Thymus (tissue), 11 donors: ENCODE data around the gene ZBTB20. TPM values are rescaled to one million over a fixed set of nuclear protein-coding genes. Genes with fewer than 3 reads are reported as not detected.

Experiments used
- DNase-seq, 9 donors: peaks; one replicate each; pipeline ENCODE4 v3.0.0-alpha.2; 2013; ENCODE audit warnings: low spot score in 9 of 9, low read depth in 6 of 9, missing footprints in 1 of 9
- H3K27ac ChIP-seq, 2 donors: one replicate each; pipeline ENCODE4 v1.5.1; 2013; ENCODE audit warnings: control low read depth in 1 of 2, low read depth in 1 of 2, low read length in 1 of 2, mild to moderate bottlenecking in 1 of 2, moderate library complexity in 1 of 2
- H3K27me3 ChIP-seq, 2 donors: one replicate each; pipeline ENCODE4 v1.5.1; 2013; ENCODE audit warnings: low read length in 1 of 2; ENCODE audit not compliant: control insufficient read depth in 2 of 2, insufficient read depth in 1 of 2
- H3K36me3 ChIP-seq, 2 donors: one replicate each; pipeline ENCODE4 v1.5.1; 2013; ENCODE audit warnings: low read length in 1 of 2, mild to moderate bottlenecking in 1 of 2, moderate library complexity in 1 of 2; ENCODE audit not compliant: control insufficient read depth in 2 of 2, insufficient read depth in 2 of 2
- H3K4me1 ChIP-seq, 2 donors: one replicate each; pipeline ENCODE4 v1.5.1; 2013; ENCODE audit warnings: low read length in 2 of 2; ENCODE audit not compliant: control insufficient read depth in 2 of 2, insufficient read depth in 2 of 2
- H3K4me3 ChIP-seq, 2 donors: one replicate each; pipeline ENCODE4 v1.5.1; 2013; ENCODE audit warnings: low read length in 2 of 2, control low read depth in 1 of 2, mild to moderate bottlenecking in 1 of 2
- H3K9me3 ChIP-seq, 2 donors: one replicate each; pipeline ENCODE4 v1.5.1; 2013; ENCODE audit warnings: low read length in 1 of 2, mild to moderate bottlenecking in 1 of 2; ENCODE audit not compliant: control insufficient read depth in 2 of 2, insufficient read depth in 1 of 2
- WGBS: extraction: QIAGEN DNeasy Blood & Tissue Kit; methylation state at CpG from one replicate; pipeline ENCODE4 v1.1.7; 2013; 5-methylcytosine and 5-hydroxymethylcytosine counted together
- polyA plus RNA-seq: library from polyadenylated mRNA; stranded (reverse); fragments of 200-250 nt; gene quantifications from one replicate; pipeline ENCODE4 v1.2.3, GENCODE V29; 2013
- total RNA-seq: library from RNA; stranded (reverse); fragments of 120-200 nt; gene quantifications from one replicate; pipeline ENCODE4 v1.2.4, GENCODE V29; 2013
- donor health status: healthy.

ZBTB20 gene
- total and polyA plus RNA-seq, 2 donors = 1.2 to 8.9 TPM

DNA sequence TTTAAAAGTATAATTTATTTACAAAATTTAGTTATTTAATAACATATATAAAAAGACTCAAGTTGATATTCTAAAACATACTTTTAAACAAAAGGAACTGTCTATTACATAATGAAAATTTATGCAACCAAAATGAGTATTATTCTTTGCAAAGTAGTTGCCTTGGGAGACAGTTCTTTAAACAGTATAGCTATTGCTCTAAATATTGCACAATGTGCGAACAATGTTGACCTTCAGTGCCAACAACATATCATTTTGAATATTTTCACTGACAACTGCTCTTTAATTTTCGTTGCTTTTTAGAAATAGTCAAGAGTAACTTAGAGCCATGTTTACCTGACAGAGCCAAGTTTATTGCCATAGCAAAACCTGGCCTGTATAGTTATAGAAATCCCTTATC lies 124.9 kb downstream of the ZBTB20 start:
- H3K4me3 ChIP-seq = no peak overlapping the region
- DNase-seq = no peak
- no peaks in the 10 kb centered on the region for H3K4me1 ChIP-seq
- no peak overlapping the region for H3K27ac ChIP-seq
- 94% methylated on average over 2 of the region's 2 CpGs for WGBS
- no peaks in the 10 kb centered on the region for H3K36me3 ChIP-seq
- H3K27me3 ChIP-seq = no peaks in the 10 kb centered on the region
- H3K9me3 ChIP-seq = no peaks in the 10 kb centered on the region

DNA sequence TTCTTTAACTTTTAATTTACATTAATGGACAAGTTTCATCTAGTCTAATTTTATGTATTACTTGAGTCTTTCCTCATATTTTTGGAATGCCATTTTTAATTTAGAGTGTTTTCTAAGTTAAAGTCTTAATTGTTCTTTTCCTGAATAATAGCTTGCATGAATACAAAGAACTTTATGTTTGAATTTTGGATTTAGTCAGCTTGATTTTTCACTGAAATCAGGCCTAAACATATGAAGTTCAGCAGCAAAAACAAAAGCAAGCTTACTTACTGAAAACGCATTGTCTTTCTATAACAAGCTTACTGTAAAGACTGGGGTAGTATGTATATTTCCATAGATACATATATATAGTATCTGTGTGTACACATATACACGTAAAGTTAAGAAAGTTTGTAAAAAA lies 126.0 kb downstream of the ZBTB20 start:
- 98% methylated on average over 2 of the region's 2 CpGs for WGBS
- H3K4me1 ChIP-seq = no peaks in the 10 kb centered on the region
- H3K27ac ChIP-seq = no peak overlapping the region
- no peak for DNase-seq
- H3K9me3 ChIP-seq = no peaks in the 10 kb centered on the region
- no peaks in the 10 kb centered on the region for H3K36me3 ChIP-seq
- no peak overlapping the region for H3K4me3 ChIP-seq
- no peaks in the 10 kb centered on the region for H3K27me3 ChIP-seq

GRCh38 chr3:115019900-115020299 lies 127.2 kb downstream of the ZBTB20 start:
- H3K4me3 ChIP-seq = no peak overlapping the region
- 87% methylated on average over 1 of the region's 1 CpG for WGBS
- no peak for DNase-seq
- no peaks in the 10 kb centered on the region for H3K9me3 ChIP-seq
- no peak overlapping the region for H3K27ac ChIP-seq
- H3K4me1 ChIP-seq = no peaks in the 10 kb centered on the region
- H3K27me3 ChIP-seq = no peaks in the 10 kb centered on the region
- no peaks in the 10 kb centered on the region for H3K36me3 ChIP-seq

DNA sequence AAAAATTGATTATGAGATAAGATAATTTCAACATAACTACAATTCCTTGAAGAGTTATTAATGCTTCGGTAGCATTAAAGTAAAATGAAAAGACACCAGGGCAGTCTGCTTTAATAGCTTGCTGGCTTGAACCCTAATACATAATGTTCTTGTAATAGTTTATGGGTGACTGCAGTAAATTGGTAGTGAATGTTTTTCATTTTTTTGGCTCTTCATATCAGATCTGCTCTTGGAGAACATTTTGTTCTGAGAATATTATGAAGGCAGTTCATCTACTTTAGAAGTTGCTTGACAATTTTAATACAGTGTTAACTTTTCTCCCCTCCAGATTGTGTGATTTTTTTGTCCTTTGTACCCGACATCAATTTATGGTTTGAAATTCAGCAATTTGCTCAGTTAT lies 128.4 kb downstream of the ZBTB20 start:
- H3K4me3 ChIP-seq = no peak overlapping the region
- no peaks in the 10 kb centered on the region for H3K36me3 ChIP-seq
- H3K27ac ChIP-seq = no peak overlapping the region
- no peaks in the 10 kb centered on the region for H3K4me1 ChIP-seq
- 94% methylated on average over 2 of the region's 2 CpGs for WGBS
- no peak for DNase-seq
- H3K27me3 ChIP-seq = no peaks in the 10 kb centered on the region
- no peaks in the 10 kb centered on the region for H3K9me3 ChIP-seq

- no peaks in the 10 kb centered on the region for H3K9me3 ChIP-seq
- no peaks in the 10 kb centered on the region for H3K27me3 ChIP-seq
- no peak overlapping the region for H3K4me3 ChIP-seq
- WGBS = 97% methylated on average over 1 of the region's 1 CpG
- no peak overlapping the region for H3K27ac ChIP-seq
- no peaks in the 10 kb centered on the region for H3K36me3 ChIP-seq
- no peak for DNase-seq
- no peaks in the 10 kb centered on the region for H3K4me1 ChIP-seq
Measured at GRCh38 chr3:115007966-115008365, 139.1 kb downstream of the ZBTB20 start.

DNA sequence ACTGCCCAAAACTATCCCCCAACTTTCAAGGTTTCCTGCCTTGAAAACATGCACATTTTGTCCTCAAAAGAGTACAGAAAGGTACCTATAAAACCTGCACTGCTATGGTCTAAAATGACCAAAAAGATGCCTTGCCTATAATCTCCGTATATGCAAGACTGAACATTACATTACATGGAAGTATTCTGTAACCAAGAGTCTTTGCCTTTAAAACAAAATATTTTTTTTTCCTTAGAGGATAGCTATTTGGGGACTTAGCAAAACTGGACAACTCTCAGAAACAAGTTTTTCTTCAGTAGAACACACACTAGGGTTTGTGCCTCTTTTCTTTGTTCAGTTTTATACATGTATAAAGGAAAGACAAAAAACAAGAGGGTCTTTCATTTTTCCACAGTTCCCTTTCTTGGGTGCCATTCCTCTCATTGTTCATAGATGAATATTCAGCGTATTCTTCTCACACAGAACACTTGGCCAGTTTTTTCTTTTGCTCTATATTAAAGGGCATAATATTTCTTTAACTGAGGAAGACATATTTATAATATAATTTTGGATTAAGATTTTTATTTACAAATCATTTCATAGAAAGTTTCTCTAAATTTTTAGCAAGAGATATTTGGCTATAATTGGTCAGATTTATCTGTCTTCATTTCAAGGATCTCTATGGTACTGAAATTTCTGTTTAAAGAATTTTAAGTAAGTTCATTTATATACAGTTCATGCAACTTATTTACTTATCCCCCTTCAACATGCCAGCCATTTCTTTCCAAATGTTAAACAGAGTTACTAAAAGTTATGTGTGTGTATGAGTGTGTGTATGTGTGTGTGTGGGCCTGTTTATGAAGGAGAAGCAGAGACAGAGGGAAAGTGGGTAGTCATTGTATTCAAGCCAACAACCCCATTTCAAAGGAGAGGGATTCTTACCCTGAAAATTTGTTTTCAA lies 142.6 kb downstream of the ZBTB20 start:
- no peak for DNase-seq
- no peaks in the 10 kb centered on the region for H3K36me3 ChIP-seq
- H3K9me3 ChIP-seq = no peaks in the 10 kb centered on the region
- WGBS = 97% methylated on average over 2 of the region's 2 CpGs
- no peaks in the 10 kb centered on the region for H3K27me3 ChIP-seq
- no peaks in the 10 kb centered on the region for H3K4me1 ChIP-seq
- no peak overlapping the region for H3K4me3 ChIP-seq
- no peak overlapping the region for H3K27ac ChIP-seq

GRCh38 chr3:114998971-114999579 lies 148.0 kb downstream of the ZBTB20 start:
- H3K27me3 ChIP-seq = no peaks in the 10 kb centered on the region
- H3K36me3 ChIP-seq = no peaks in the 10 kb centered on the region
- DNase-seq = no peak
- WGBS = 98% methylated on average over 2 of the region's 2 CpGs
- no peaks in the 10 kb centered on the region for H3K9me3 ChIP-seq
- H3K4me3 ChIP-seq = no peak overlapping the region
- no peaks in the 10 kb centered on the region for H3K4me1 ChIP-seq
- H3K27ac ChIP-seq = no peak overlapping the region

DNA sequence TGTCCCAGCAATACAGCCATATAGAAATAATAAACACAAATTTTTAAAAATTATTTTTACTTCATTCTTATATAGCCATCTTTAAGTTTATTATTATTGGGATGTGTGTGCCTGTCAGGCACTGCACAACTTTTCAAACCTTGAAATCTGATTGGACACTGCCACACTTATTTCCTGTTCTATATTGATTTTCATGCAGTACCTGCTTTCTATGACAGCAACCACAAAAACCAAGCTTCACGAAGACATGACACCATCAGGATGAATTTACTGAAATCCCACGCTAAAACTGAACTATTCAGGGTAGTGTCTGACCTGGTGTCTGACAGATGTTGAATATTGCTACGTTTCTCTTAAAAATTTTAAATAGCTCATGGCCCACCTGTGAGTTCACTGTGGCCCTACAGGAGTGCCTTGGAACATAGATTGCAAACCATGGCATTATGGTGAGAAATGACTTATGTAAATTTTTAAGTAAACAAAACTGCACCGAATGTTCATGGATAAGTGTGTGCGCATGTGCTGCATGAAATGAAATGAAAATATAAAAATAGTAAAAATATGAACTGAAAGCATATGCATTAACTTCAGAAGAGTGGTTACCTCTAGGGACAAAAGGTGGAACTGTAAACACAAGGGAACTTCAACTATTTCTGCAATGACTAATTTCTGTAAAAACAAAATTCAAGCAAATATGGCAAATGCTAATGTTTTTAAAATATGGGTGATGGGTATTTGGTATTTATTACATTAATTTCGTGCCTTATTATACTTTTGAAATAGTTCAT lies 152.3 kb downstream of the ZBTB20 start:
- Histone ChIP-seq H3K4me1 (no peaks in the 10 kb centered on the region), H3K27ac (no peak overlapping the region), H3K9me3 (no peaks in the 10 kb centered on the region), H3K4me3 (no peak overlapping the region), H3K27me3 (no peaks in the 10 kb centered on the region), H3K36me3 (no peaks in the 10 kb centered on the region)
- WGBS = 83% methylated on average over 6 of the region's 6 CpGs
- peak in 1 of 9 donors; percentile 15 for DNase-seq

DNA sequence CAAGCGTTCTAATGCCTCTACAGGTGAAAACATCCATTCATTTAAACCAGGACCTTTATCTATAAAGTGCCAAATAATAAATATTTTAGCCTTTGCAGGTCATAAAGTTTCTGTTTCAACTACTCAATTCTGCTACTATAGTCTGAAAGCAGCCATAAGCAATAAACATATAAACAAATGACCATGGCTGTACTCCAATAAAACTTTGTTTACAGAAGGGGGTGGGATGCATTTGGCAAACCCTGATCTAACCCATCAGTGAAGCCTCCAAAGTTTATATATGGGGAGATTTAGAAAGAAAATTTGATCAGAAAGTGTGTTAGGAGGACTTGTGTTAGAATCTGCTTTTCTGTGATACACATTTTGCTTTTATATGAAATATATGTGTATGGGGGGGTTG lies 161.3 kb downstream of the ZBTB20 start:
- H3K36me3 ChIP-seq = no peaks in the 10 kb centered on the region
- 96% methylated on average over 1 of the region's 1 CpG for WGBS
- DNase-seq = no peak

More for the DNA sequence above, 161.3 kb downstream of the ZBTB20 start:
- H3K4me1 ChIP-seq = no peaks in the 10 kb centered on the region
- no peaks in the 10 kb centered on the region for H3K27me3 ChIP-seq
- H3K27ac ChIP-seq = no peak overlapping the region
- no peaks in the 10 kb centered on the region for H3K9me3 ChIP-seq
- no peak overlapping the region for H3K4me3 ChIP-seq
